Astrocyte (in vitro differentiated cells and primary cell): Measurements from ENCODE around the gene IKBKG.

Experiments used
- EZH2 ChIP-seq: IDR thresholded peaks from 2 replicates; pipeline ENCODE4 v1.6.1; 2012; ENCODE audit warnings: mild to moderate bottlenecking, low read length, inconsistent platforms; ENCODE audit not compliant: insufficient read depth
- TF ChIP-seq, protein P1 (sequence below): IDR thresholded peaks from 2 replicates; pipeline ENCODE4 v1.5.1; 2011; ENCODE audit warnings: low read depth, mild to moderate bottlenecking, inconsistent platforms, low read length, moderate library complexity; ENCODE audit not compliant: insufficient read depth

GRCh38 chrX:154607370-154607769 lies 60.0 kb downstream of the IKBKG start:
- TF ChIP-seq, protein P1, sequence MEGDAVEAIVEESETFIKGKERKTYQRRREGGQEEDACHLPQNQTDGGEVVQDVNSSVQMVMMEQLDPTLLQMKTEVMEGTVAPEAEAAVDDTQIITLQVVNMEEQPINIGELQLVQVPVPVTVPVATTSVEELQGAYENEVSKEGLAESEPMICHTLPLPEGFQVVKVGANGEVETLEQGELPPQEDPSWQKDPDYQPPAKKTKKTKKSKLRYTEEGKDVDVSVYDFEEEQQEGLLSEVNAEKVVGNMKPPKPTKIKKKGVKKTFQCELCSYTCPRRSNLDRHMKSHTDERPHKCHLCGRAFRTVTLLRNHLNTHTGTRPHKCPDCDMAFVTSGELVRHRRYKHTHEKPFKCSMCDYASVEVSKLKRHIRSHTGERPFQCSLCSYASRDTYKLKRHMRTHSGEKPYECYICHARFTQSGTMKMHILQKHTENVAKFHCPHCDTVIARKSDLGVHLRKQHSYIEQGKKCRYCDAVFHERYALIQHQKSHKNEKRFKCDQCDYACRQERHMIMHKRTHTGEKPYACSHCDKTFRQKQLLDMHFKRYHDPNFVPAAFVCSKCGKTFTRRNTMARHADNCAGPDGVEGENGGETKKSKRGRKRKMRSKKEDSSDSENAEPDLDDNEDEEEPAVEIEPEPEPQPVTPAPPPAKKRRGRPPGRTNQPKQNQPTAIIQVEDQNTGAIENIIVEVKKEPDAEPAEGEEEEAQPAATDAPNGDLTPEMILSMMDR, result no peak
- TF ChIP-seq EZH2, result no peak
